ENCODE data around the gene ABCD3.

The ABCD3 gene

DNA sequence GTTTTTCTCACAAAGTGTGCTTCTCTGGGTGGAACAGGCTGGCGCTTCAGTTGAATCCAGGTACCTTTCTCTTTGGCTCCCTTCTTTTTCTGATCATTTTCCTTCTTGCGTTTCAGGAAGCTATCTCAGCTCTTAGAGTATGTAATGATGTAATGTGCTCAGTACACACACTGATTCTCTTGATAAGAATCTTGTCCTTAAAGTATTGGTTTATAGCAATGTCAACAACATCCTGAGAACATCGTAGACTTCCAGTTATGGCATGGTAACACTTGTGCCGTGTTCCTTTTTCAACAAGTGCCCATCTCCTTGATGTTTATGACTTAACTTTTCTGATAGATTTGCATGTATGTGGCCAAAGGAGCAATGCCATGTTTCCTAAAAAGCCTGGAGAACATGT lies 11.7 kb upstream of the ABCD3 start:
- TF ChIP-seq, protein P1, sequence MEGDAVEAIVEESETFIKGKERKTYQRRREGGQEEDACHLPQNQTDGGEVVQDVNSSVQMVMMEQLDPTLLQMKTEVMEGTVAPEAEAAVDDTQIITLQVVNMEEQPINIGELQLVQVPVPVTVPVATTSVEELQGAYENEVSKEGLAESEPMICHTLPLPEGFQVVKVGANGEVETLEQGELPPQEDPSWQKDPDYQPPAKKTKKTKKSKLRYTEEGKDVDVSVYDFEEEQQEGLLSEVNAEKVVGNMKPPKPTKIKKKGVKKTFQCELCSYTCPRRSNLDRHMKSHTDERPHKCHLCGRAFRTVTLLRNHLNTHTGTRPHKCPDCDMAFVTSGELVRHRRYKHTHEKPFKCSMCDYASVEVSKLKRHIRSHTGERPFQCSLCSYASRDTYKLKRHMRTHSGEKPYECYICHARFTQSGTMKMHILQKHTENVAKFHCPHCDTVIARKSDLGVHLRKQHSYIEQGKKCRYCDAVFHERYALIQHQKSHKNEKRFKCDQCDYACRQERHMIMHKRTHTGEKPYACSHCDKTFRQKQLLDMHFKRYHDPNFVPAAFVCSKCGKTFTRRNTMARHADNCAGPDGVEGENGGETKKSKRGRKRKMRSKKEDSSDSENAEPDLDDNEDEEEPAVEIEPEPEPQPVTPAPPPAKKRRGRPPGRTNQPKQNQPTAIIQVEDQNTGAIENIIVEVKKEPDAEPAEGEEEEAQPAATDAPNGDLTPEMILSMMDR (IDR thresholded peaks at IDR 0.05): no peak
- Histone ChIP-seq H3K27ac (no peak overlapping the region), H3K4me3 (no peak overlapping the region), H3K4me1 (peaks cover 0 to 14% (median 2%) of the 10 kb centered on the region in 4 donors), H3K27me3 (no peaks in the 10 kb centered on the region), H3K9me3 (no peaks in the 10 kb centered on the region), H3K36me3 (no peaks in the 10 kb centered on the region)
- intact Hi-C loops (cut with DNase I; ENCODE audit: low total_unique reads): no loop called here
- DNase-seq: no peak

DNA sequence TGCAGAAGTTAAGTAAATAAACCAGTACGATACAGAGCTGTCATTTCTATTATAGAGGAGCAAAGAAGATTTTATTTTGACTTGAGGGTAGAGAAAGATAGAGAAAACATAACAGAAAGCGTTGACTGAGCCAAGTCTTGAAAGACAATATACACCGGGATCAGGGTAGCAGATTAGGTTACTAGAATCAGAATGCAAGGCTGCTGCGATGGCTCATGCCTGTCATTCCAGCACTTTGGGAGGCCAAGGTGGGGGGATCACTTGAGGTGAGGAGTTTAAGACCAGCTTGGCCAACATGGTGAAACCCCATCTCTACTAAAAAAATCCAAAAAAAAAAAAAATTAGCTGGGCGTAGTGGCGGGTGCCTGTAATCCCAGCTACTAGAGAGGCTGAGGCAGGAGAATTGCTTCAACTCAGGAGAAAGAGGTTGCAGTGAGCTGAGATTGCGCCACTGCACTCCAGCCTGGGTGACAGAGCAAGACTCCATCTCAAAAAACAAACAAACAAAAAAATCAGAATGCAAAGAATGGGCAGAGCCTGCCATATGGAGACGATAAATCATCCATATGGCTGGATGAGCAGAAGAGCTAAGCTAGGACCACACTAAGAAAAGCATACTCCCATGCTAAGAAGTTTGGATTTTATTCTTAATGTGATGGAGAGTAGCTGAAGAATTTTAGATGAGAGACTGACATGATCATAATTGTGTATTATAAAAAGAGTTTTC lies 9.9 kb upstream of the ABCD3 start:
- DNase-seq: no peak
- H3K27ac ChIP-seq: peak overlapping the region in 1 of 2 donors; percentile 24
- no peaks in the 10 kb centered on the region for H3K9me3 ChIP-seq
- no peaks in the 10 kb centered on the region for H3K27me3 ChIP-seq
- intact Hi-C loops (cut with DNase I; ENCODE audit: low total_unique reads): no loop called here
- TF ChIP-seq, protein P1 (IDR thresholded peaks at IDR 0.05): no peak
- H3K4me3 ChIP-seq: no peak overlapping the region
- H3K4me1 ChIP-seq: peaks cover 0 to 13% (median 0%) of the 10 kb centered on the region in 4 donors
- no peaks in the 10 kb centered on the region for H3K36me3 ChIP-seq

DNA sequence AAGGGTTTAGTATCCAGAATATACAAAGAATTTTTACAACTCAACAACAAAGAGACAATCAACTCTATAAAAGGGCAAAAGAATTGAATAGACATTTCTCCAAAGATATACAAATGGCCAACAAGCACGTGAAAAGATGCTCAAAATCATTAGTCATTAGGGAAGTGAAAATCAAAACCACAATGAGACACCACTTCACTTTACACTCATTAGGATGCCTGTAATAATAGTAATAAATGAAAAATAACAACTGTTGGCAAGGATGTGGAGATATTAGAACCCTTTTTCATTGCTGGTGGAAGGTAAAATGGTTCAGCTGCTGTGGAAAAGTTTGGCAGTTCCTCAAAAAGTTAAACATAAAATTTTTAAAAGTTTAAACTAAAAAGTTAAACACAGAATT lies 7.0 kb upstream of the ABCD3 start:
- Histone ChIP-seq H3K4me1 (peaks cover 0 to 13% (median 0%) of the 10 kb centered on the region in 4 donors), H3K4me3 (no peak overlapping the region), H3K27ac (no peak overlapping the region), H3K27me3 (no peaks in the 10 kb centered on the region), H3K36me3 (no peaks in the 10 kb centered on the region), H3K9me3 (no peaks in the 10 kb centered on the region)
- TF ChIP-seq, protein P1 (IDR thresholded peaks at IDR 0.05): no peak
- DNase-seq: no peak
- intact Hi-C loops (cut with DNase I; ENCODE audit: low total_unique reads): no loop called here

DNA sequence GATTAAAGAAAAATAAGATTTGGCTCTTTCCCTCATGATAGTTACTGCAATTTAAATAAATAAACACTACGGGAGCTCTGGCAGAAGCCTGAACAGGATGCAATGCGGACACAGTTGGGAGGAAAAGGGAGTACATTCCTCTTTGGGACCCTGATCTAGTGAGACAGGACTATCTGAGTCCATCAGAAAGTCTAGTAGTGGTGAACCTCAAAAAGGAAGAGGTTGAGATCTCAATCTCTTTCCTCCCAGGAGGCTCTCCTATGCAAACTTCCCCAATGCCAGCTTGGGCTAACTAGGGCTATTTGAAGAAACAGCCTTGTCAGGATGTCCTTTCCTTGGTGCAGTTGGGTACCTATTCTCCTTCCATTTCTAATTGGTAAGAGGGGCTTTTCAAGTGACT lies 4.9 kb upstream of the ABCD3 start:
- H3K27ac ChIP-seq: no peak overlapping the region
- no peak overlapping the region for H3K4me3 ChIP-seq
- H3K4me1 ChIP-seq: peaks cover 0 to 9% (median 2%) of the 10 kb centered on the region in 4 donors
- TF ChIP-seq, protein P1 (IDR thresholded peaks at IDR 0.05): no peak
- intact Hi-C loops (cut with DNase I; ENCODE audit: low total_unique reads): no loop called here
- no peaks in the 10 kb centered on the region for H3K9me3 ChIP-seq
- H3K36me3 ChIP-seq: no peaks in the 10 kb centered on the region
- H3K27me3 ChIP-seq: no peaks in the 10 kb centered on the region
- DNase-seq: no peak

DNA sequence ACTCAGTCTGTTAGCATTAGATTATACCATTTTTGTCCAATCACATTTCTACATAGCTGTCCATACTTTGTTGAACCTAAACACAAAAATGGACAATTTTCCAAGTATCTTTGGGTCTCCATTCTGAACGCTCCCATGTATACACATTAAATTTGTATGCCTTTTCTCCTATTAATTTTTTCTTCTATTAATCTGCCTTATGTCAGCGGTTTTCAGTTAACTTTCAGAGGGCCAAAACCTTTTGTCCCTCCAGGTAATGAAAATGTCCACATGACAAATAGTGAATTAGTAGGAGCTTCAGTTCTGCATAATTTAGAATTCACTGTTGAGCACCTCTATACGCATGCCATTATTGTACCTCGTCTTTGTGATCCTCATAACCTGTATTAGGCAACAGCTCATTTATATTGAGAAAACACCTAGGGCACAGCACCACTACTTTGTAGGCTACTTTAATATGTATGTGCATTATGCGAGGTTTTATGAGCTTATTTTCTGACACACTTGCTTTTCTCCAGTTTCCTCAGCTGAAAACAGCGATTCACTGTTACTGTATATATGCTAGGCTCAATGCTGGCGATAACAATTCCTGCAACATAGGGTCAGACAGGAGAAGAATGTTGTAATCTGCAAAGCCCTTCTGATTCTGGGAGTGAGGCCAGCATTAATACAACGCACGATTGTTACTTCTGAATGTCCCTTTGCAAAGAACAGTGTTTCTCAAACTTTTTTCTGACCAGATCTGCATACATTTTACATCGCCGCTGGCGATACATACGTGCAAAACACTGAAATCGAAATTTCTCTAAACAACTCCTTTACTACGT lies 1.1 kb upstream of the ABCD3 start:
- DNase-seq: peak in 1 of 2 donors; percentile 33
- H3K4me3 ChIP-seq: peak overlapping the region; percentile 91 to 93
- intact Hi-C loops (cut with DNase I; ENCODE audit: low total_unique reads): no loop called here

More for the DNA sequence above, 1.1 kb upstream of the ABCD3 start:
- Histone ChIP-seq H3K4me1 (peaks cover 0 to 31% (median 20%) of the 10 kb centered on the region in 4 donors), H3K36me3 (no peaks in the 10 kb centered on the region), H3K27ac (peak overlapping the region; percentile 85 to 95), H3K9me3 (no peaks in the 10 kb centered on the region), H3K27me3 (no peaks in the 10 kb centered on the region)
- TF ChIP-seq, protein P1 (IDR thresholded peaks at IDR 0.05): no peak

Measured in tibial artery (tissue), 4 donors.